T-helper 9 cell (primary cell): ENCODE results near the gene KRT17.
"Not testable (repeated sequence)": the region's sequence is repeated elsewhere in the genome, so short reads cannot be mapped to it uniquely, and the experiment has no call there.

Source experiments
- DNase-seq: peaks from one replicate; pipeline ENCODE4 v3.0.0-alpha.2; 2020

The KRT17 gene

DNA sequence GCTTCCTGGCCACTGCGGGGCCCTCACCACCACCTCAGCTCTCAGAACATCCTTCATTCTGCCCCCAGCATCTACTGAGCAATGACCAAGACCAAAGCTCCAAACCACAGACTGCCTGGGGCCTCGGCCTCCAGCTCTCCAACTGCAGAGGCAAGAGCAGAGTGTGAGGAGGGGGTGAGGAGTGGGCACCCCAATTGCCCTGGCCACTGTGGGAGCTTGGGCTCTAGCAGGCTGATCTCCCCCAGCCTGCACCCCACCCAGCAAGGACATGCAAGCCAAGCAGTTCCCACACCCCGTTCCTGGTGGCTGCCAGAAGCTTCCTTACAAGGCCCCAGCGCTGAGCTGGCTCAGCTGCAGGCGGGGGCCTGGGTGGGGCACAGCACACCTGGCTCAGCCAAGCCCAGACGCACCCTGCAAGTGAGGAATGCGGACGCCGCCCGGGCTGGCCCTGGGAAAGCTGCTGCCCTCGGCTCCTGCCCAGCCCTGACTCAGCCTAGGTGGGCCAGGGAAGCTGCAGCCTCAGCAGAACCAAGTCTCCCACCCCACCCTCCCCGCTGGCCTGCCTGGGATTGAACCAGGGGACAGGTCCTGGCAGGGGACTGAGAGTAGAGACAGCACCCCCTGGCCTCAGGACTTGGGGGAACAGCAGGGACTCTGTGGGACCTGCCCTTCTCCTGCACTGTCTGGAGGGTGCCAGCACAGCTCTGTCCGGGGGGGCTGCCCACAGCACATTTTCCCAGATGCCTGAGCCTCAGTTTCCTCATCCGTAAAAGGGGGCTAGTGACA, 29.7 kb upstream of the KRT17 start:
- DNase-seq, result no peak

DNA sequence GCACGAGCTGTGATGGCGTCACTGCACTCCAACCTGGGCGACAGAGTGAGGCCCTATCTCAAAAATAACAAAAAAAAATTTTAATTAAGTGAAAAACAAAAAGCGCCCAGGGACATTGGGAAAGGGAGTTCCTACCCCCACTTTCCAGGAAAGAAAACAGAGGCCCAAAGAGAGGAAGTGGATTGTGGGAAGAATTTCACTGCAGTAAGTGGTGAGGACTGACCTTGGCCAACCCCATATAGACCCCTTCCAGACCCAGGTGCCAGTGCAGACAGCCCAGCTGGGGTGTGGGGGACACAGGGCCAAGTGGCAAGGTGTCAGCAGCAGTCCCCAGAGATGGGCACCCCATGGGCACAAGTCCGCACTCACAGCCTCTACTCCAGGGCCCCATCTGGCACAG, 29.0 kb upstream of the KRT17 start:
- no peak for DNase-seq

DNA sequence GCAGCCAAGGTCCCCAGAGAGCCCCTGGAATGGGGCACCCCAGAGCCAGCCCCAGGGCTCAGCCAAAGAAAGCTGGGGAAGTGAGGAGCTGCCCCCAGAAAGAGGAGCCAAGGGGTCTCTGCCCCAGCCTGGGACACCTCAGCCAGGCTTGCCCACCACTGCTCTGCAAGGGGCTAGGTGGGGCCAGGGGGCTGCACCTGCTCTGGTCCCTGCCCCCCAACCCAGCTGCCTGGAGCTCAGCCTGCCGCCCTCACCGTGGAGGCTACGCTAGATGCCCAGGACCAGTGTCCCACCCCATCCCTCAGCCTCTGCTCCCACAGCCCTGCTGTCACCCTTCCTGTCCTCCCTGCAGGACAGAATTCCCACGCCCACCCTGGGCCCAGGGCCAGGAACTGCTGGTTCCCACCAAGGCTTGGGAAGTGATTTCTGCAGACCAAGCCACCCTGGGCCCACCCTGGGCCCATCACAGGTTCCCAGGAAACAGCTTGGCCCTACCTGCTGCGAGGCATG, 28.1 kb upstream of the KRT17 start:
- no peak for DNase-seq

DNA sequence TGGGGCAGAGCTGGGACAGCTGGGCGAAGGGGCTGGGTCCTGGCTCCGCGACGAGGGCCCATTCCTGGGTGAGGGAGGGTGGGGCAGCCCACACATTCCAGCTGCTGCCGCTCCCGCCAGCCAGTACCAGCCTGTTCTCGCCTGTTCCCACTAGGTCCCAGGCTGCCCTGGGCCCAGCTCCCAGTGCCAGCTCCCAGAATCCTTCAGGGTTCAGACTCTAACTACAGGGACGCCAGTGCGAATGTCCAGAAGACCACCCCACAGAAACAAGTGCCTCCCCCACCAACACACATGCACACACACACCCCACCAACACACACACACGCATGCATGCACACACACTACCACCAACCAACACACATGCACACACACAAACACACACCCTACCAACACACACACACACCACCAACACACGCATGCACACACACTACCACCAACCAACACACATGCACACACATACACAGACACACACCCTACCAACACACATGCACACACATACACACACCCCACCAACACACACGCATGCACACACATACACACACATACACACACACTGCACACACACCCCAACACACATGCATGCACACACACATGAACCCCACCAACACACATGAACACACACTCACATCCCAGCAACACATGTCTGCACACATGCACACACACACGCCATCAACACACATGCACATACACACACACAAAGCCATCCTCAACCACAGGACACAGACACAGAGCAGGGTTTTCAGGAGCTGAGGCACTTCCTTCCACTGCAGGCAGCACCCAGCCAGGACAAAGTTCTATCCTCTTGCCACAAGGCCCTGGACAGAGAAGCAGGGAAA, 27.5 kb upstream of the KRT17 start:
- no peak for DNase-seq

DNA sequence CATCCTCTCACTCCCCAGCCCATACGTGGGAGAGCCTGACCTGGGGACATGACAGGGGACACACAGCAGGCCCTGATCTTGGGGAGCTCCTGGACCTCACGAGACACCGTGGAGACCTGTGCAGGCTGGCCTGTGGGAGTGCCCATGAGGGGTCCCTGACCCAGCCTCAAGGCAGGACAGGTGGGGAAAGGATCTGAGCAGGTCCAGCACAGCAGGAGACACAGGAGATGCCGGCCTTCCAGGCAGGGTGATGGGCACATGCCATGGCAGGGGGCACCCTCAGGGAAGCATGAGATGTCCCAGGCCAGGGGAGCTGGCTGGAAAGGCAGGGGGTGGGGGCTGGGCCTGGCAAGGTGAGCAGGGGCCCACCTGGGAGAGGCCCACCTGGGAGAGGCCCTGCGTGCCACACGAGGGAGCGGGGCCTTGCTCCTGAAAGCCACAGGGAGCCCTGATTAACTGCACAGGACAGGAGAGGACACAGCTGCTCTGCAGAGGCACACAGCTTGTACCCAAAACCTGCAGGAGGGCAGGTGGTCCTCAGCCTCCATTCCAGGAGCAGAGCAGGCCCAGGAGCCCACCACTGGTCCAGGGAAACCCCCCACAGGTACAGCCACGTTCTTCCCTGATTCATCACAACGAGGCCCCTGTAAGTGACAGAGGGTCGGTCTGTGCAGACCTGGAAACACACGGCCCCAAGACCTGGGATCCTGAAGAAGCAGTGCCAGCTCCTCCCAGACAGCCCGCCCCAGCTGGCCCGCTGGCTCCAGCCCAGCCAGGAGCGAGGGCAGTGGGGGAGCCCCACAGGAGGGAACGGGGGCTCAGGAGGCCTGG, 26.6 kb upstream of the KRT17 start:
- DNase-seq, result no peak

DNA sequence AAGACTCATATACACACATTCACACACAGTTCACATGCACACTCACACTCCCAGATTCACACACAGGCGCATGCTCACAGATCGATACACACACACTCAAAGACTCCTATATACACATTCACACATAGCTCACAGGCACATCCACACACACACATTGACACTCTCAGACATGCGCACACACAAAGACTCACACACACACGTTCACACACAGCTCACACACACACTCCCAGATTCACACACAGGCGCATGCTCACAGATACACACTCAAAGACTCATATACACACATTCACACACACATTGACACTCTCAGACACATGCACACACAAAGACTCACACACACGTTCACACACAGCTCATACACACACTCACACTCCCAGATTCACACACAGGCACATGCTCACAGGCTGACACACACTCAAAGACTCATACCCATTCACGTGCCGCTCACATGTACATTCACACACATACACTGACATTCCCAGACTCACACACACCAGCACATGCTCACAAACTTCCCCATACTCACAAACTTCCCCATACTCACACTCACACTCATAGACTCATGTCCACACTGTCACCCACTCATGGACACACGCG, 25.6 kb upstream of the KRT17 start:
- no peak for DNase-seq

DNA sequence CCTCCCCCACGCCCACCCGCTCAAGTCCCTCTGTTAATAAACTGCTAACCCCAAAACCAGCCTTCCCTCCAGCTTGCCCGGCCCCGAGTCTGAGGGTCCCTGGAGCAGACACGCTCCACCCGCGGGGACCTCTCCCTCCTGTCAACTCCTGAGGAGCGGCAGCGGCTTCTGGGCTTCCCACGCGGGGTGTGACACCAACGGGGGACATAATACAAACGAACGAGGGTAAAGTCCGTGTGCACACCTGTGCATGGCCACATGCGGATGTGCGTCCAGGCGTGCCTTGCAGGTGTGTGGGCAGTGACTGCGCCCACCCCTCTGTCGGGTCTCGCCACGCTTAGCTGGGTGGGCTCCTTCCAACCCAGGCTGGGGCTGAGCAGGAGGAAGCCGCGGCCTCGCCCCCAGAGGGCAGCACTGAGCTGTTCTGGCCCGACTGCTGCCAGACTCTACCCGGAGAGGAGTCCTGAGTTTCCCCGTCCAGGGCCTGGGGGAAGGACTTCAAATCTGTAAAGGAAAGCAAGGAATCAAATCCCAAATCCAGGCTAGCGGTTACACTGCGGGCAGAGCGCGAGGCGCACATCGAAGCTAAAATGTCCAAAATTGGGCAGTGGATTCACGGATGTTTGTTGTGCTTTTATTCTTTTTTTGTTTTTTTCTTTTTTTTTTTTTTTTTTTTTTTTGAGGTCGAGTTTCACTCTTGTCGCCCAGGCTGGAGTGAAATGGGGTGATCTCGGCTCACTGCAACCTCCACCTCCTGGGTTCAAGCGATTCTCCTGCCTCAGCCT, 24.2 kb upstream of the KRT17 start:
- DNase-seq, result peak; percentile 89

DNA sequence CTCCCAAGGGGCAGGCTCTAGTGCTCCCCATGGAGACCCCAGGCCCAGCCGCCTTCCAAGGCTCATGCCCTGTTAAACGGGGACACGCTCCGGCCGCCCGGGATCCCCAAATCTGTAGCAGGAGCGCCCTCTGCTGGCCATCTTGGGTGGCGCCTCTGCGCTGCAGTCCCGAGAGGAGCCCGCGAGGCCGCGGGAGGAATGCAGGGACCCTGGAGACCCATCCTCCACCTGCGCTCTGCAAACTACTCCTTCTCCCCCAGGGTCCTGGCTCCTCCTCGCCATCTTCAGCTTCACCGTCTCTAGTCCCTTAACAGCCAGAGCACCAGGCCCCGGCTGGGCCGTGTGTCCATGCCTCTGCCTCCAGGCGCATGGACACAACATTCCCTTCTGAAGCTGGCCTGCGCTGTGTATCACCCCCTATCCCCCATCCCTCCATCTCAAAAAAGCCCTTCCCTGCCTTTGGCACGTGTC, 23.6 kb upstream of the KRT17 start:
- DNase-seq, result peak; percentile 93

DNA sequence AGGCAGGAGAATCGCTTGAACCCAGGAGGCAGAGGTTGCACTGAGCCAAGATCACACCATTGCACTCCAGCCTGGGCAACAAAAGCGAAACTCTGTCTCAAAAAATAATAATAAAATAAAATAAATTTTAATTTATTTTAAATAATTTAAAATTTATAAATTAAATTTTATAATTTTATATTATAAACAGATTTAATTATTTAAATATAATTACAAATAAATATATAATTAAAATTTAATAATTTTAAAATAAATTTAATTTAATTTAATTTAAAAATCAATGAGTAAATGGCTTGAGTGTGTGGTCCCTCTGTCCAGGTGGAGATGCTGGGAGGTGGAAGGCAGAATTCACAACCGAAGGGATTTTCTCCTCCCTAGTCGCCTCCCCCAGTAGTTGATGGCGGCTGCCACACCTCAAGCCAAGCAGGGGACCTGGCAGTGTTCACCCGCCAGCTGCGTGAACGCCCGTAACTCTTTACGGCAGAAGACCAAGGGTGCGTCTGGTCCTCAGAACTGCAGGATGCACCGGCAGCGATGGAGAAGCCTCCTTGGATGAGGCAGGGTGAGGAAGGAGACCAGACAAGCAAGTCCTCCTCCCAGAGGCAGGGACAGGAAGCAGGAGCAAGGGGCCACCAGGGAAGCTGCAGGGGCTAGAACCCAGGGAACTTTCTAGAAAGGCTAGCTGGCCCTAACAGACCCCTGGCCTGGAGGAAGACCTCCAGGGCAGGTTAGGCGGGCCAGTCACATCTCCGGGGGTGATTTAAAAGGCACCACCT, 22.9 kb upstream of the KRT17 start:
- no peak for DNase-seq

DNA sequence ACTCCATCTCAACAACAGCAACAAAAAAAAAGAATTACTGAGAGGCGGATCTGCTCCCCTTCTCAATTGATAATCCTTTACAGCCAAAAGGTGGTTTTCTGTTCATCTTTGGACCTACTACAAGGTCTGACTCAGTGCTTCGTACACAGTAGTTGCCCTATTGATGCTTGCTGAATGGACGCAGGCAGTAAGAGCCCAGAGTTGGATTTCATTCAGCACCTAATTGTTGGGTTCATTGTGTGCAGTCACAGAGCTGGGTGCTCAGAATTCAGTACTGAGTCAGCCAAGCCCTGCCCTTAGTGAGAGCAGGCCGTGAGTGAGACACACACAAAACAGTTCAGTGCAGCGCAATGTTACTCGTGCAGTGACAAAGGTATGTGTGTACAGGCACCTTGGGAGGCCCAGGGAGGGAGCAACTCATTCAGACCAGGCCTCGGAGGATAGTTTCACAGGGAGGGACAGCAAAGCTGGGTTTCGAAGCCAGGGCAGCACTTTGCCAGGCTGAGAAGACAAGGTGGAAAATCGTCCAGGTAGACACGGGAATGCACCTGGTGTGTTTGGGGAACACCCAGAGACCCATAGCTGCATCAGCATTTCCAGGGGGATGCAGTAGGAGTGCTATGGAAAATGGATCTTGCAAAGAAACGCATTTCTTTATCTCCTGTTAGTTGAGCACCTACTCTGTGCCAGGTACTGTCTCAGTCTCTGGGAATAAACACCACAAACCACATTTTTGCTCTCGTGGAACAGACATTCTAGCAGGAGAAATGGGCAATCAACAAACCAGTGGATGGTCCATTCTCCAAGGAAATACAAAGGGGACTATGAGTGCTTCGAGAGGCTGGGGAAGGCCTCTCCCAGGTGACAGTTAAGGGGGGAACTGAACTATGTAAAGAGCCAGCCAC, 18.1 kb upstream of the KRT17 start:
- DNase-seq, result no peak

DNA sequence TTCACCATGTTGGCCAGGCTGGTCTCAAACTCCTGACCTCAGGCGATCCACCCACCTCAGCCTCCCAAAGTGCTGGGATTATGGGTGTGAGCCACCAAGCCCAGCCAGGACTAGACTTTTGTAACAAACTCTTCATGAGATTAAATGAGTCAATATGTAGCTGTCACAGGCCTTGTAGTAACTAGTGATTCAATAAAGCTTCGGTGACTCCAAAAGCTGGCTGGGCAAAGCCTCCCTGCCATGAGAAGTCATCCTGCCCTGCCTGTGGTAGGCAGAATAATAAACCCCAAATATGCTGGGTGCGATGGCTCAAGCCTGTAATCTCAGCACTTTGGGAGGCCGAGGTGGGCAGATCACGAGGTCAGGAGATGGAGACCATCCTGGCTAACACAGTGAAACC, 16.2 kb upstream of the KRT17 start:
- DNase-seq, result not testable (repeated sequence)

DNA sequence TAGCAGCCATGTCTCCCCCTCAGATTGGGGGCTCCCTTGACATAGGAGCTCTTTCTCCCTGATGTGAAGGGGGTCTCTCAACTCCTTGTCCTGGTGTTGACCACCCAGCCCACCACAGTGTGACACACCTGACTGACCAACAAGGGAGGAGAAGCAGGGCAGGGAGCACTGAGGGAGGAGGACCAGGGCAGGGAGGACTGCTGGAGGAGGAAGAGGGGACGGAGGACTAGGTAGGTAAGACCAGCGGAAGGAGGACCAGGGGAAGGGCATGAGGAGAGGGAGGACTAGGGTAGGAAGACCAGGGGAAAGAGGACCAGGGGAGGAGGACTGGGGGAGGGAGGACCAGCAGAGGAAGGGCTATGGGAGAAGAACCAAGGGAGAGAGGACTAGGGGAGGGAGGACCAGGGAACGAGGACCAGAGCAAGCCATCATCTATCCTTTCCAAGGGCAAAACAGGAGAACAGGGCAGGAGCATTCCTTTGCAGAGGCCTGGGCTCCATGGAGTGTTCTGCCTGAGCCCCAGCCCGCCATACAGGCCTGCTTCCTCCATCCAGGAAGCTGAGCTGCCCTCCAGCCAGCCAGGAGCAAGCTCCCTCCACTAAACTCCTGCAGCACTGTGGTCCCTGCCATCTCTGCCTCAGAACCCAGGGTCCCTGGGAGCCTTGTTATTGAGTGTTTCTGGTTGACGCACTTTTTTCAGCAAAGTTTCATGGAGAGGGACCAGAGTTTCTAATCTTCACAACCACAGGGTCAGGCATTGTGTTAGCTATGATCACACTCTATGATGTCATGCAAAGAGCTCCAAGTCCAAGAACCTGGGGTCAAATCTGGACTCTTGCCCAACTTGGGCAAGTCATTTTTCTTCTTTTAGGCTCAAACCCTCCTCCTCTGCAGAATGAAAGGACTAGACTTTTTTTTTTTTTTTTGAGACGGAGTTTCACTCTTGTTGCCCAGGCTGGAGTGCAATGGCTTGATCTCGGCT, 15.4 kb upstream of the KRT17 start:
- DNase-seq, result no peak

DNA sequence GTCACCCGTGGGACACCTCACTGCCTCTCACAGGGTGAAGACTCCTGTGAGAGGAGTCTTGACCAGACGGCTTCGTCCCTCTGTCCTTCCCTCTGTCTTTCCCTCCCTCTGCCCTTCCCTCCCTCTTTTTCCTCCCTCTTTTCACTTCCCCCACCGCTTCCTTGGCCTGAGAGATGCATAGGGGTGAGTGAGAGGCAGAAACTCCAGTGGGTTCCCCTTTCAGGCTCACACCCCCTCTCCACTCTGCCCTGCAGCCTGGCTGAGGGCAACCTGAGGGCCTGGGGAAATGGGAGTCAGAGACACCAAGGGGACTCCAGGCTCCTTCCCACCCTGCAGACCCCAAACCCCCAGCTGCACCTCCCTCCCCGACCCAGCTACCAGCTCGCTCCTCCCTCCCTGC, 14.6 kb upstream of the KRT17 start:
- DNase-seq, result no peak

DNA sequence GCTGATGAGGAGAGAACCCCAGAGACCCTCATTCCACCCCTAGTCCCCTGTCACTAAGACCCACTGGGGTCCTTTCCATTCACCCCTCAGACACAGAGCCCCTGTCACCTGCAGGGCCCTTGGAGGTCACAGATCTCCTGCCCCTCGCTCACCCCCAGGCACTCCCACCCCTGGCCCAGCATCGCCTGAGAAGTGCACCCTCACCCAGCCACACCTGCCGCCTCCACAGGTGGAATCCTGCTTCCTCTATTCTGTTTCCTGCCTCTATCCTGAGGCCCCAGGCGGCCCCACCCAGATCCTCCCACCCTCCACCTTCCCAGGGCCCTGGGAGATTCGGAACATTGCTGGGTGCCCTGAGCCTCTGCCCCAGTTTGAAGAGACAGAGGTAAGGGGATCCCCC, 13.8 kb upstream of the KRT17 start:
- no peak for DNase-seq

DNA sequence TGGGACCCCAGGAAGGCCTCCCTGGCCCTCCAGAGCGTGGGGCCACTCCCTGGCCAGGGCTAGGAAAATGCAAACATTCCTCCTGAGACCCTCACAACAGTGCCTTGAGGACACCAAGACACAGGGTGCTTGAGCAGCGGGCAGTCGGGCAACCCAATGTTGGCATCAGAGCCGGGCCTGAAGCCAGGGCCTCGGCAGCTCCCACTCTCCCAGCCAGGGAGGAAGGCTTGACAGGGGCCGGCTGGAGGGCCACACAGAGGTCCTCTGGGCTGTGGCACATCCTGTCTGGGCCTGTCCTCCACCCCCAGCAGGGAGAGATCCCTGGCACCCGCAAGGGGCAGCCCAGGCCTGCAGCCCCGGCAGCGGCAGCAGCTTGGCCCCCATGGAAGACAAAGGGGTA, 12.3 kb upstream of the KRT17 start:
- DNase-seq, result no peak

DNA sequence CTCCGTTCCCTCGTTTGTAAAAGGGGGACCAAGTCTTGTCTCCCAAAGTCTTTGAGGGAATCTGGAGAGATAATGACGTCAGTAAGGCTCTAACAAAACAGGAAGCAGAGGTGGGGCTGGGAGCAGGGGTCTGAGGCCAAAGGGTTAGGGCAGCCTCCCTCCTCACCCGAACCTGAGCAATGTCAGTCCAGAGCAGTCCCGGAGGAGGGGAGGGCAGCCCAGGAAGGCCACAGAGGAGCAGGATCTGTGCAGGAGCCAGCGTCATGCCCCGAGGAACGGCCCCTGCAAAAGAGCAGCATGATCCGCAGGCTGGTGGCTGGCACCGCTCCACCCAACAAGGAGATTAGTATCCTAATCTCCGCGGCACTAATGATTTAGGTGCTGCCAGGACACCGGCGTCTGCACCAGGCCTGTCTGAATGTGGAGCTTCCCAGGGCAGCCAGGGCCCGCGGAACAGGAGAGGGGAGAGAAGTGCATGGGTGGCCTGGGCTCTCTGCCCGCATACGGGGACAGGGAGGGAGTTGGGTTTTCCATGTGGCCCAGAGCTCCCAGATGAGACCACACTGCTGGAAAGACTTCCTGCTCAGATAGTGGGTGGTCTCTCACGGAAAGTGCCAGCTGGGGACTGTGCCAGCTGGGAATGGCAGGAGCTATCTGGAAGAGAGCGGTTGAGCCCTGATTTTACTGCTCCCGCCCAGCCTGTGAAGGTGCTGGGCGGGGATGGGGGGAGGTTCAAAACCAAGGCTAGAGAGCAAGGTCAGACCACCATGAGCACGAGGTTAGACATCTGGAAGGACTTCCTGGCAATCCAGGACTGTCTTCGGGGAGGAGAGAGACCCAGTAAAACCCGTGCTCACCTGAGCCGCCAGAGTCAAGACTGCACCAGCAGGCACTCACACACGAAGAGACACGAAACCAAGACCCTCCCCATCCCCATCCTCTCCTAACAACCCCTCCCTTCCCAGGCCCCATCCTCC, 11.0 kb upstream of the KRT17 start:
- DNase-seq, result no peak

DNA sequence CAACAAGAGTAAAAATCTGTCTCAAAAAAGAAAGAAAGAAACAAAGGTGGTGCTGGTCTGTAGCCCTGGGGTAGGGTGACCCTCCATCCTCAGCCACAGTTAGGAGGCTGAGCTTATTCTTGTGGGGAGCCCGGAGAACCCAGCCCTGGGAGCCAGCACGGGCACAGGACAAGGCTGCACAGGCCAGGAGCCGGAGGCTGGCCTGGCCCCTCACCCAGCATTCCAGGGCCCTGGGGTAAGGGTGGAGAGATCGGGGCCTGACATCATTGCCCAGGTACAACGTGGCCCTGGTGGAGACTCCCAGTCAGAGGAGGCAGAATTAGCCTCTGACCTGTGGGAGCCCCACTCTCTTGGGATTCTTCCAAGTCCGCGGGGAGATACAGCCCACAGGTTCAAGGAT, 10.3 kb upstream of the KRT17 start:
- DNase-seq, result no peak
